GM23338 (cell line): ENCODE measurements around the gene TSPAN4. TPM values are rescaled to one million over a fixed set of nuclear protein-coding genes. Genes with fewer than 3 reads are reported as not detected.
A peak's percentile ranks its signal among the peaks of the same experiment; 100 is the strongest.

Experiments used
- ATAC-seq: fragments of 200-7000 bp; cut with Tn5 transposase; 3 replicates; pipeline ENCODE4 v1.9.1; 2020
- DNase-seq: peaks from one replicate; pipeline ENCODE4 v3.0.0-alpha.2; 2015; ENCODE audit warnings: low spot score
- H2AFZ ChIP-seq: fragments of 200-600 bp; sonication (generic); 2 replicates; pipeline ENCODE4 v1.8.0; 2016; ENCODE audit warnings: antibody characterized with exemption, mild to moderate bottlenecking, moderate library complexity
- H3F3A ChIP-seq: fragments of 200-600 bp; sonication (generic); replicated peaks from 2 replicates; pipeline ENCODE4 v1.8.0; 2017; ENCODE audit warnings: antibody characterized with exemption, mixed run types, low read depth
- H3K27ac ChIP-seq: fragments of 200-600 bp; sonication (generic); 2 replicates; pipeline ENCODE4 v1.6.1; 2016; ENCODE audit warnings: low read depth
- H3K27me3 ChIP-seq: fragments of 200-600 bp; sonication (generic); 2 replicates; pipeline ENCODE4 v1.8.0; 2016; ENCODE audit warnings: mild to moderate bottlenecking, mixed run types, moderate library complexity; ENCODE audit not compliant: insufficient read depth
- H3K36me3 ChIP-seq: fragments of 200-600 bp; sonication (generic); 2 replicates; pipeline ENCODE4 v1.8.0; 2016; ENCODE audit warnings: mild to moderate bottlenecking; ENCODE audit not compliant: insufficient read depth
- H3K4me1 ChIP-seq: fragments of 200-600 bp; sonication (generic); 2 replicates; pipeline ENCODE4 v1.8.0; 2016; ENCODE audit warnings: mild to moderate bottlenecking, moderate library complexity; ENCODE audit not compliant: insufficient read depth
- H3K4me2 ChIP-seq: fragments of 200-600 bp; sonication (generic); 2 replicates; pipeline ENCODE4 v1.7.1; 2017; ENCODE audit warnings: mixed run types
- H3K4me3 ChIP-seq: fragments of 200-600 bp; sonication (generic); 2 replicates; pipeline ENCODE4 v1.6.1; 2016; ENCODE audit warnings: mixed run types
- H3K79me2 ChIP-seq: fragments of 200-600 bp; sonication (generic); replicated peaks from 2 replicates; pipeline ENCODE4 v1.8.0; 2017; ENCODE audit warnings: mild to moderate bottlenecking; ENCODE audit not compliant: insufficient read depth
- H3K9me2 ChIP-seq: fragments of 200-600 bp; sonication (generic); 2 replicates; pipeline ENCODE4 v1.8.0; 2017; ENCODE audit not compliant: insufficient read depth
- H4K20me1 ChIP-seq: fragments of 200-600 bp; sonication (generic); replicated peaks from 2 replicates; pipeline ENCODE4 v1.8.0; 2017; ENCODE audit warnings: mild to moderate bottlenecking; ENCODE audit not compliant: insufficient read depth
- H3K27ac Mint-ChIP-seq: 2 replicates; pipeline ENCODE4 v1.8.0; 2020; ENCODE audit warnings: inconsistent platforms, mild to moderate bottlenecking, moderate library complexity, mixed read lengths
- H3K27me3 Mint-ChIP-seq: 3 replicates; pipeline ENCODE4 v1.8.0; 2022; ENCODE audit warnings: low read depth, mild to moderate bottlenecking, moderate library complexity, mixed read lengths, inconsistent platforms; ENCODE audit not compliant: insufficient read depth, poor library complexity
- H3K36me3 Mint-ChIP-seq: 3 replicates; pipeline ENCODE4 v1.8.0; 2021; ENCODE audit warnings: low read depth, mild to moderate bottlenecking, inconsistent platforms, moderate library complexity, mixed read lengths
- H3K4me1 Mint-ChIP-seq: 3 replicates; pipeline ENCODE4 v1.8.0; 2020; ENCODE audit warnings: mild to moderate bottlenecking, inconsistent platforms, mixed read lengths
- H3K4me3 Mint-ChIP-seq: 3 replicates; pipeline ENCODE4 v1.8.0; 2021; ENCODE audit warnings: moderate library complexity, mild to moderate bottlenecking, inconsistent platforms, mixed read lengths
- H3K9me3 Mint-ChIP-seq: 3 replicates; pipeline ENCODE4 v1.8.0; 2020; ENCODE audit warnings: moderate library complexity, mild to moderate bottlenecking, inconsistent platforms, mixed read lengths
- CREB1 ChIP-seq: fragments of 250-450 bp; sonication (Bioruptor Pico); IDR thresholded peaks from 2 replicates; pipeline ENCODE4 v1.5.0; 2020; ENCODE audit warnings: low read depth, mild to moderate bottlenecking, moderate library complexity
- EZH2 ChIP-seq: fragments of 200-600 bp; sonication (generic); IDR thresholded peaks from one replicate; pipeline ENCODE4 v1.8.0; 2017; ENCODE audit warnings: antibody characterized with exemption, mild to moderate bottlenecking, low read depth; ENCODE audit not compliant: unreplicated experiment
- EZH2phosphoT487 ChIP-seq: fragments of 200-600 bp; sonication (generic); IDR thresholded peaks from one replicate; pipeline ENCODE4 v1.8.1; 2018; ENCODE audit warnings: antibody characterized with exemption; ENCODE audit not compliant: unreplicated experiment
- JUNB ChIP-seq: IDR thresholded peaks from one replicate; pipeline ENCODE4 v1.6.1; 2016; ENCODE audit warnings: antibody characterized with exemption; ENCODE audit not compliant: unreplicated experiment
- NANOG ChIP-seq: IDR thresholded peaks from 2 replicates; pipeline ENCODE4 v1.6.1; 2016; ENCODE audit warnings: antibody characterized with exemption, borderline replicate concordance
- POLR2AphosphoS5 ChIP-seq: IDR thresholded peaks from 2 replicates; pipeline ENCODE4 v1.6.1; 2016; ENCODE audit warnings: antibody characterized with exemption, low read depth
- STAT1 ChIP-seq: IDR thresholded peaks from one replicate; pipeline ENCODE4 v1.6.1; 2016; ENCODE audit warnings: antibody characterized with exemption; ENCODE audit not compliant: unreplicated experiment
- ZNF114 ChIP-seq: fragments of 250-450 bp; sonication (Bioruptor Pico); IDR thresholded peaks from 2 replicates; pipeline ENCODE4 v1.5.0; 2020; ENCODE audit warnings: mild to moderate bottlenecking, moderate library complexity
- ZNF462 ChIP-seq: fragments of 250-450 bp; sonication (Bioruptor Pico); IDR thresholded peaks from 2 replicates; pipeline ENCODE4 v1.5.0; 2020; ENCODE audit warnings: mild to moderate bottlenecking, moderate library complexity
- polyA plus RNA-seq: library from polyadenylated mRNA; unstranded; fragments of >200 nt; fragmentation: Nextera tagmentation; extraction: Ambion mirVana; gene quantifications from 2 replicates; pipeline ENCODE4 v1.2.1, GENCODE V29; 2016
- total RNA-seq: library from RNA; depleted of rRNA; stranded (reverse); fragments of >200 nt; shearing (Covaris generic); gene quantifications from 2 replicates; pipeline ENCODE4 v1.2.3, GENCODE V29; 2014
- TF ChIP-seq, protein P1 (sequence below), 2 experiments: fragments of 200-600 bp in 1 of 2; sonication (generic) in 1 of 2; conservative IDR thresholded peaks; 2 replicates each; pipeline versions ENCODE4 v1.5.1 to v1.6.1; 2016 to 2017; ENCODE audit warnings: antibody characterized with exemption in 2 of 2, low read depth in 2 of 2, mild to moderate bottlenecking in 2 of 2, moderate library complexity in 1 of 2
- TF ChIP-seq, protein P2 (sequence below): IDR thresholded peaks from 2 replicates; pipeline ENCODE4 v1.6.1; 2016; ENCODE audit warnings: antibody characterized with exemption
- TF ChIP-seq, protein P3 (sequence below): IDR thresholded peaks from one replicate; pipeline ENCODE4 v1.6.1; 2018; ENCODE audit warnings: antibody characterized with exemption; ENCODE audit not compliant: unreplicated experiment

Gene TSPAN4
- total and polyA plus RNA-seq, 2 experiments from 2014 or later = 76.8 to 150 TPM

GRCh38 chr11:910044-910588 is 67.5 kb downstream of the TSPAN4 start (continued):
- no peak for TF ChIP-seq ZNF462 (CRISPR knock-in tag)

DNA sequence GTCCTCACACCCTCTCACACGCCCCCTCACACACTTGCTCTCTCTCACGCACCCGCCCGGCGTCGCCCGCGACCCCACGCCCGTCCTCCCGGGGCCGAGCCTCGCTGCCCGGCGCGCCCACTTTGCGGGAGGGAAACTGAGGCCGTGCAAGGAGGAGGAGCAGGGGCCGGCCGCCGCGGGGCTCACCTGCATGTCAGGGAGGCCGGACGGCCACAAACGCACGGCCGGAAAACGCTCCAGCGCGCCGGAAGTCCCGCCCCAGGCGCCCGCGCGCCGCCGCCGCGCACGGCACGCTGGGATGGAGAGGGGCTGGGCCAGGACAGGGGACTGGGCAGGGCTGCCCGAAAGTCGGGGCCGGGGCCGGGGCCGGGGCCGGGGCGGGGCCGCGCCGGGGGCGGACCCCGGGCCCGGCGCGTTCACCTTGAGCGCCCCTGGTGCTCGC is 68.0 kb downstream of the TSPAN4 start, which contains the start of gene CHID1:
Gene CHID1, minus strand, starts transcription at position 222 of the 442 bp plus-strand sequence. CDS start 5,994 bp downstream, outside the sequence.
- Mint-ChIP-seq H3K4me1 (peaks cover 18% of the 10 kb centered on the region), H3K9me3 (no peaks in the 10 kb centered on the region), H3K27me3 (peaks cover 9% of the 10 kb centered on the region), H3K4me3 (peak within 1 kb of the TSS; percentile 94), H3K36me3 (peaks cover 16% of the 10 kb centered on the region), H3K27ac (peak within 1 kb of the TSS; percentile 89)
- ATAC-seq (peak; percentile 91), DNase-seq (peak; percentile 94)
- Histone ChIP-seq H3K36me3 (no peaks in the 10 kb centered on the region), H3K79me2 (peaks cover 42% of the 10 kb centered on the region), H3F3A (peaks cover 22% of the 10 kb centered on the region; the same call in 1 of the 2 replicates), H2AFZ (peak within 1 kb of the TSS; percentile 96), H3K4me3 (peak within 1 kb of the TSS; percentile 98), H4K20me1 (peaks cover 5% of the 10 kb centered on the region; the same call in 1 of the 2 replicates), H3K27me3 (no peaks in the 10 kb centered on the region), H3K4me2 (peak within 1 kb of the TSS; percentile 93), H3K4me1 (peaks cover 14% of the 10 kb centered on the region; the same call in 1 of the 2 replicates), H3K27ac (peak within 1 kb of the TSS; percentile 80), H3K9me2 (no peaks in the 10 kb centered on the region)
- TF ChIP-seq, protein P1, sequence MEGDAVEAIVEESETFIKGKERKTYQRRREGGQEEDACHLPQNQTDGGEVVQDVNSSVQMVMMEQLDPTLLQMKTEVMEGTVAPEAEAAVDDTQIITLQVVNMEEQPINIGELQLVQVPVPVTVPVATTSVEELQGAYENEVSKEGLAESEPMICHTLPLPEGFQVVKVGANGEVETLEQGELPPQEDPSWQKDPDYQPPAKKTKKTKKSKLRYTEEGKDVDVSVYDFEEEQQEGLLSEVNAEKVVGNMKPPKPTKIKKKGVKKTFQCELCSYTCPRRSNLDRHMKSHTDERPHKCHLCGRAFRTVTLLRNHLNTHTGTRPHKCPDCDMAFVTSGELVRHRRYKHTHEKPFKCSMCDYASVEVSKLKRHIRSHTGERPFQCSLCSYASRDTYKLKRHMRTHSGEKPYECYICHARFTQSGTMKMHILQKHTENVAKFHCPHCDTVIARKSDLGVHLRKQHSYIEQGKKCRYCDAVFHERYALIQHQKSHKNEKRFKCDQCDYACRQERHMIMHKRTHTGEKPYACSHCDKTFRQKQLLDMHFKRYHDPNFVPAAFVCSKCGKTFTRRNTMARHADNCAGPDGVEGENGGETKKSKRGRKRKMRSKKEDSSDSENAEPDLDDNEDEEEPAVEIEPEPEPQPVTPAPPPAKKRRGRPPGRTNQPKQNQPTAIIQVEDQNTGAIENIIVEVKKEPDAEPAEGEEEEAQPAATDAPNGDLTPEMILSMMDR (conservative IDR thresholded peaks at IDR 0.05; ENCODE audit: low read depth in 2 of 2) = no peak
- TF ChIP-seq JUNB (no peak), POLR2AphosphoS5 (peak; percentile 75), STAT1 (no peak), CREB1 (no peak), ZNF114 (CRISPR knock-in tag) (no peak), NANOG (no peak), EZH2phosphoT487 (no peak), EZH2 (no peak)
- TF ChIP-seq, protein P2, sequence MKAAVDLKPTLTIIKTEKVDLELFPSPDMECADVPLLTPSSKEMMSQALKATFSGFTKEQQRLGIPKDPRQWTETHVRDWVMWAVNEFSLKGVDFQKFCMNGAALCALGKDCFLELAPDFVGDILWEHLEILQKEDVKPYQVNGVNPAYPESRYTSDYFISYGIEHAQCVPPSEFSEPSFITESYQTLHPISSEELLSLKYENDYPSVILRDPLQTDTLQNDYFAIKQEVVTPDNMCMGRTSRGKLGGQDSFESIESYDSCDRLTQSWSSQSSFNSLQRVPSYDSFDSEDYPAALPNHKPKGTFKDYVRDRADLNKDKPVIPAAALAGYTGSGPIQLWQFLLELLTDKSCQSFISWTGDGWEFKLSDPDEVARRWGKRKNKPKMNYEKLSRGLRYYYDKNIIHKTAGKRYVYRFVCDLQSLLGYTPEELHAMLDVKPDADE = 0 out of 2 replicates have a peak, but pooled peaks have one; percentile 25
- TF ChIP-seq, protein P3, sequence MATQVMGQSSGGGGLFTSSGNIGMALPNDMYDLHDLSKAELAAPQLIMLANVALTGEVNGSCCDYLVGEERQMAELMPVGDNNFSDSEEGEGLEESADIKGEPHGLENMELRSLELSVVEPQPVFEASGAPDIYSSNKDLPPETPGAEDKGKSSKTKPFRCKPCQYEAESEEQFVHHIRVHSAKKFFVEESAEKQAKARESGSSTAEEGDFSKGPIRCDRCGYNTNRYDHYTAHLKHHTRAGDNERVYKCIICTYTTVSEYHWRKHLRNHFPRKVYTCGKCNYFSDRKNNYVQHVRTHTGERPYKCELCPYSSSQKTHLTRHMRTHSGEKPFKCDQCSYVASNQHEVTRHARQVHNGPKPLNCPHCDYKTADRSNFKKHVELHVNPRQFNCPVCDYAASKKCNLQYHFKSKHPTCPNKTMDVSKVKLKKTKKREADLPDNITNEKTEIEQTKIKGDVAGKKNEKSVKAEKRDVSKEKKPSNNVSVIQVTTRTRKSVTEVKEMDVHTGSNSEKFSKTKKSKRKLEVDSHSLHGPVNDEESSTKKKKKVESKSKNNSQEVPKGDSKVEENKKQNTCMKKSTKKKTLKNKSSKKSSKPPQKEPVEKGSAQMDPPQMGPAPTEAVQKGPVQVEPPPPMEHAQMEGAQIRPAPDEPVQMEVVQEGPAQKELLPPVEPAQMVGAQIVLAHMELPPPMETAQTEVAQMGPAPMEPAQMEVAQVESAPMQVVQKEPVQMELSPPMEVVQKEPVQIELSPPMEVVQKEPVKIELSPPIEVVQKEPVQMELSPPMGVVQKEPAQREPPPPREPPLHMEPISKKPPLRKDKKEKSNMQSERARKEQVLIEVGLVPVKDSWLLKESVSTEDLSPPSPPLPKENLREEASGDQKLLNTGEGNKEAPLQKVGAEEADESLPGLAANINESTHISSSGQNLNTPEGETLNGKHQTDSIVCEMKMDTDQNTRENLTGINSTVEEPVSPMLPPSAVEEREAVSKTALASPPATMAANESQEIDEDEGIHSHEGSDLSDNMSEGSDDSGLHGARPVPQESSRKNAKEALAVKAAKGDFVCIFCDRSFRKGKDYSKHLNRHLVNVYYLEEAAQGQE = no peak
